ENCODE data around the gene SECISBP2L.

- TF ChIP-seq CTCF (conservative IDR thresholded peaks at IDR 0.05; ENCODE audit: low read depth in 2 of 2) (no peak), EZH2 (IDR thresholded peaks at IDR 0.05; ENCODE audit: low read depth, unreplicated experiment) (no peak), POLR2AphosphoS5 (IDR thresholded peaks at IDR 0.05; ENCODE audit: low read depth) (no peak)
Measured at GRCh38 chr15:48968066-48968465, 78.2 kb downstream of the SECISBP2L start.
